WTC11 (cell line): ENCODE data around the gene GALNT18. TPM values are rescaled to one million over a fixed set of nuclear protein-coding genes. Genes with fewer than 3 reads are reported as not detected.

Experiments
- ATAC-seq: fragments of 200-7000 bp; cut with Tn5 transposase; 2 replicates; pipeline ENCODE4 v1.10.0; 2021; ENCODE audit warnings: mild to moderate bottlenecking, moderate library complexity
- CTCF ChIA-PET: fragments of 300-600 bp; sonication (Branson Sonifier 250); formaldehyde crosslinking; loops from one replicate; lab custom pipeline; 2021; ENCODE audit warnings: antibody characterized with exemption; lab: Charles Lee
- POLR2A ChIA-PET: fragments of 350-600 bp; sonication (Branson Sonifier 250); formaldehyde crosslinking; loops from one replicate; lab custom pipeline; 2021; ENCODE audit warnings: antibody characterized with exemption; lab: Charles Lee
- DNase-seq: peaks from one replicate; pipeline ENCODE4 v3.0.0; 2021; ENCODE audit warnings: low spot score
- H3K27ac Mint-ChIP-seq: 2 replicates; pipeline ENCODE4 v1.8.0; 2021; ENCODE audit warnings: mixed read lengths
- H3K27me3 Mint-ChIP-seq: 2 replicates; pipeline ENCODE4 v1.8.0; 2021; ENCODE audit warnings: low read depth, mild to moderate bottlenecking, moderate library complexity, mixed read lengths
- H3K36me3 Mint-ChIP-seq: 2 replicates; pipeline ENCODE4 v1.8.0; 2021; ENCODE audit warnings: mixed read lengths
- H3K4me1 Mint-ChIP-seq: 2 replicates; pipeline ENCODE4 v1.8.0; 2022; ENCODE audit warnings: mixed read lengths
- H3K4me3 Mint-ChIP-seq: 2 replicates; pipeline ENCODE4 v1.8.0; 2021; ENCODE audit warnings: mild to moderate bottlenecking, moderate library complexity, mixed read lengths
- H3K9me3 Mint-ChIP-seq: 2 replicates; pipeline ENCODE4 v1.8.0; 2021; ENCODE audit warnings: mixed read lengths
- ATF3 ChIP-seq: sonication (generic); formaldehyde crosslinking; conservative IDR thresholded peaks from 2 replicates; pipeline ENCODE4 v1.8.1; 2022; ENCODE audit warnings: mild to moderate bottlenecking, missing genetic modification reagents
- CDX4 ChIP-seq: fragments of 250-450 bp; sonication (Bioruptor Pico); IDR thresholded peaks from 2 replicates; pipeline ENCODE4 v1.9.0; 2021; ENCODE audit warnings: moderate library complexity, mild to moderate bottlenecking, inconsistent platforms, borderline replicate concordance
- CREB1 ChIP-seq: sonication (generic); formaldehyde crosslinking; IDR thresholded peaks from 2 replicates; pipeline ENCODE4 v1.8.0; 2023; ENCODE audit warnings: mild to moderate bottlenecking, missing genetic modification reagents
- CTCF ChIP-seq: fragments of 200-600 bp; IDR thresholded peaks from 2 replicates; pipeline ENCODE4 v1.8.0; 2022; ENCODE audit warnings: antibody characterized with exemption
- ELF4 ChIP-seq: sonication (generic); formaldehyde crosslinking; IDR thresholded peaks from 2 replicates; pipeline ENCODE4 v1.8.1; 2022; ENCODE audit warnings: low read depth, mild to moderate bottlenecking, moderate library complexity, missing genetic modification reagents
- EMX1 ChIP-seq: fragments of 250-450 bp; sonication (Bioruptor Pico); IDR thresholded peaks from 2 replicates; pipeline ENCODE4 v1.8.0; 2021; ENCODE audit warnings: mild to moderate bottlenecking
- HMGA2 ChIP-seq: fragments of 250-450 bp; sonication (Bioruptor Pico); IDR thresholded peaks from 2 replicates; pipeline ENCODE4 v1.4.0; 2021; ENCODE audit warnings: mild to moderate bottlenecking, moderate library complexity
- IRF2 ChIP-seq: sonication (generic); formaldehyde crosslinking; IDR thresholded peaks from 2 replicates; pipeline ENCODE4 v1.8.0; 2022; ENCODE audit warnings: low read depth, missing genetic modification reagents, borderline replicate concordance
- NR1H2 ChIP-seq: sonication (generic); formaldehyde crosslinking; IDR thresholded peaks from 2 replicates; pipeline ENCODE4 v1.9.0; 2021; ENCODE audit warnings: mild to moderate bottlenecking, moderate library complexity, missing genetic modification reagents
- SOX15 ChIP-seq: fragments of 250-450 bp; sonication (Bioruptor Pico); IDR thresholded peaks from 2 replicates; pipeline ENCODE4 v1.9.0; 2021; ENCODE audit warnings: mild to moderate bottlenecking
- TP53 ChIP-seq: sonication (generic); formaldehyde crosslinking; IDR thresholded peaks from 2 replicates; pipeline ENCODE4 v1.8.1; 2023; ENCODE audit warnings: mild to moderate bottlenecking, missing genetic modification reagents
- USF1 ChIP-seq: sonication (generic); formaldehyde crosslinking; IDR thresholded peaks from 2 replicates; pipeline ENCODE4 v1.8.0; 2022; ENCODE audit warnings: mild to moderate bottlenecking, missing genetic modification reagents
- ZNF219 ChIP-seq: sonication (generic); formaldehyde crosslinking; IDR thresholded peaks from 2 replicates; pipeline ENCODE4 v1.8.0; 2023; ENCODE audit warnings: missing genetic modification reagents, mild to moderate bottlenecking, borderline replicate concordance
- ZNF263 ChIP-seq: sonication (generic); formaldehyde crosslinking; IDR thresholded peaks from 2 replicates; pipeline ENCODE4 v1.8.1; 2022; ENCODE audit warnings: low read depth, mild to moderate bottlenecking, moderate library complexity, missing genetic modification reagents
- ZNF396 ChIP-seq: fragments of 250-450 bp; sonication (Bioruptor Pico); IDR thresholded peaks from 2 replicates; pipeline ENCODE4 v1.8.0; 2021; ENCODE audit warnings: mild to moderate bottlenecking, moderate library complexity, borderline replicate concordance
- ZNF423 ChIP-seq: fragments of 250-450 bp; sonication (Bioruptor Pico); IDR thresholded peaks from 2 replicates; pipeline ENCODE4 v2.1.2; 2022; ENCODE audit warnings: mild to moderate bottlenecking, moderate library complexity
- total RNA-seq: library from RNA; stranded (reverse); gene quantifications from 3 replicates; pipeline ENCODE4 v1.2.3, GENCODE V29; 2021
- TF ChIP-seq, protein P1 (sequence below): sonication (generic); formaldehyde crosslinking; IDR thresholded peaks from 2 replicates; pipeline ENCODE4 v1.8.1; 2023; ENCODE audit warnings: mild to moderate bottlenecking, missing genetic modification reagents
- TF ChIP-seq, protein P2 (sequence below): sonication (generic); formaldehyde crosslinking; IDR thresholded peaks from 2 replicates; pipeline ENCODE4 v1.8.0; 2022; ENCODE audit warnings: mild to moderate bottlenecking, missing genetic modification reagents
- TF ChIP-seq, protein P3 (sequence below): sonication (generic); formaldehyde crosslinking; IDR thresholded peaks from 2 replicates; pipeline ENCODE4 v1.8.1; 2022; ENCODE audit warnings: mild to moderate bottlenecking, moderate library complexity, missing genetic modification reagents

The GALNT18 gene
- total RNA-seq, 1 experiment from 2014 or later: 5.0 TPM

GRCh38 chr11:11270236-11270775 is 351.5 kb downstream of the GALNT18 start:
- no peak for ATAC-seq
- TF ChIP-seq TP53 (CRISPR knock-in tag) (no peak), NR1H2 (CRISPR knock-in tag) (no peak), SOX15 (no peak), CREB1 (no peak), ZNF219 (CRISPR knock-in tag) (no peak), ZNF396 (CRISPR knock-in tag) (no peak), ATF3 (CRISPR knock-in tag) (no peak), USF1 (CRISPR knock-in tag) (no peak), ELF4 (CRISPR knock-in tag) (no peak)
- TF ChIP-seq, protein P1, sequence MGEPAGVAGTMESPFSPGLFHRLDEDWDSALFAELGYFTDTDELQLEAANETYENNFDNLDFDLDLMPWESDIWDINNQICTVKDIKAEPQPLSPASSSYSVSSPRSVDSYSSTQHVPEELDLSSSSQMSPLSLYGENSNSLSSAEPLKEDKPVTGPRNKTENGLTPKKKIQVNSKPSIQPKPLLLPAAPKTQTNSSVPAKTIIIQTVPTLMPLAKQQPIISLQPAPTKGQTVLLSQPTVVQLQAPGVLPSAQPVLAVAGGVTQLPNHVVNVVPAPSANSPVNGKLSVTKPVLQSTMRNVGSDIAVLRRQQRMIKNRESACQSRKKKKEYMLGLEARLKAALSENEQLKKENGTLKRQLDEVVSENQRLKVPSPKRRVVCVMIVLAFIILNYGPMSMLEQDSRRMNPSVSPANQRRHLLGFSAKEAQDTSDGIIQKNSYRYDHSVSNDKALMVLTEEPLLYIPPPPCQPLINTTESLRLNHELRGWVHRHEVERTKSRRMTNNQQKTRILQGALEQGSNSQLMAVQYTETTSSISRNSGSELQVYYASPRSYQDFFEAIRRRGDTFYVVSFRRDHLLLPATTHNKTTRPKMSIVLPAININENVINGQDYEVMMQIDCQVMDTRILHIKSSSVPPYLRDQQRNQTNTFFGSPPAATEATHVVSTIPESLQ: no peak
- TF ChIP-seq, protein P2, sequence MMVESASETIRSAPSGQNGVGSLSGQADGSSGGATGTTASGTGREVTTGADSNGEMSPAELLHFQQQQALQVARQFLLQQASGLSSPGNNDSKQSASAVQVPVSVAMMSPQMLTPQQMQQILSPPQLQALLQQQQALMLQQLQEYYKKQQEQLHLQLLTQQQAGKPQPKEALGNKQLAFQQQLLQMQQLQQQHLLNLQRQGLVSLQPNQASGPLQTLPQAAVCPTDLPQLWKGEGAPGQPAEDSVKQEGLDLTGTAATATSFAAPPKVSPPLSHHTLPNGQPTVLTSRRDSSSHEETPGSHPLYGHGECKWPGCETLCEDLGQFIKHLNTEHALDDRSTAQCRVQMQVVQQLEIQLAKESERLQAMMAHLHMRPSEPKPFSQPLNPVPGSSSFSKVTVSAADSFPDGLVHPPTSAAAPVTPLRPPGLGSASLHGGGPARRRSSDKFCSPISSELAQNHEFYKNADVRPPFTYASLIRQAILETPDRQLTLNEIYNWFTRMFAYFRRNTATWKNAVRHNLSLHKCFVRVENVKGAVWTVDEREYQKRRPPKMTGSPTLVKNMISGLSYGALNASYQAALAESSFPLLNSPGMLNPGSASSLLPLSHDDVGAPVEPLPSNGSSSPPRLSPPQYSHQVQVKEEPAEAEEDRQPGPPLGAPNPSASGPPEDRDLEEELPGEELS (CRISPR knock-in tag): no peak
- Mint-ChIP-seq H3K27ac (no peak overlapping the region), H3K9me3 (peaks cover 14% of the 10 kb centered on the region), H3K27me3 (no peaks in the 10 kb centered on the region; the same call in 1 of the 2 replicates), H3K4me1 (peaks cover 7% of the 10 kb centered on the region), H3K4me3 (no peak overlapping the region), H3K36me3 (peaks cover 13% of the 10 kb centered on the region)
- POLR2A ChIA-PET: no interaction called here
- DNase-seq: no peak
- CTCF ChIA-PET: interaction anchor here (1.0 kb wide), 1 partner anchor 10 kb away, joined by 3 read pairs; no protein-coding TSS in a partner anchor

DNA sequence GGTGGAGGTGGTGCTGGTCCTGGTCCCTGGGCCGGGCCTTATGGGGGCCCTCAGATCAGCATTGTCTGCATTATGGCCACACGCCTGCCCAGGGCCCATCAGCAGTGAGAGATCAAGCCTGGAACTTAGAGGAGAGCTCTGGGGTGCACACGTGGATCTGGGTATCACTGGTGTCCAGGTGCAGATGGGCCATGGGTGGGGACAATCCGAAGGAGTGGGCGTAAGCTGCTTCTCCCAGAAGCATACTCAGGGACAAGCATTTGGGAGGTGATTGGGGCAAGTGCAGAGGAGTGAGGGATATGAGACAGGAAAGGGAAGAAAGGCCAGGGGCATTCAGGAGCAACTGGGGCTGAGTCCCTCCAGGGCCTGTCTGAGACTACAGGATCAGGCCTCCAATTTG is 353.1 kb downstream of the GALNT18 start:
- CTCF ChIA-PET: interaction anchor here (0.7 to 1.1 kb wide), 2 partner anchors 230 to 342 kb away, joined by 3 read pairs; no protein-coding TSS in a partner anchor
- ATAC-seq: no peak

More for the DNA sequence above, 353.1 kb downstream of the GALNT18 start:
- H3K36me3 Mint-ChIP-seq: 0 out of 2 replicates have a peak, but pooled peaks cover 1% of the 10 kb centered on the region
- POLR2A ChIA-PET: no interaction called here
- no peaks in the 10 kb centered on the region; the same call in 1 of the 2 replicates for H3K27me3 Mint-ChIP-seq
- H3K4me1 Mint-ChIP-seq: peaks cover 9% of the 10 kb centered on the region
- H3K27ac Mint-ChIP-seq: no peak overlapping the region
- no peak overlapping the region for H3K4me3 Mint-ChIP-seq
- no peak for TF ChIP-seq IRF2 (CRISPR knock-in tag)
- no peak for TF ChIP-seq CTCF
- no peak for TF ChIP-seq ZNF423
- no peak for TF ChIP-seq EMX1
- TF ChIP-seq ZNF263 (CRISPR knock-in tag): no peak
- no peak for TF ChIP-seq CDX4 (CRISPR knock-in tag)
- no peak for TF ChIP-seq HMGA2 (CRISPR knock-in tag)
- TF ChIP-seq, protein P3, sequence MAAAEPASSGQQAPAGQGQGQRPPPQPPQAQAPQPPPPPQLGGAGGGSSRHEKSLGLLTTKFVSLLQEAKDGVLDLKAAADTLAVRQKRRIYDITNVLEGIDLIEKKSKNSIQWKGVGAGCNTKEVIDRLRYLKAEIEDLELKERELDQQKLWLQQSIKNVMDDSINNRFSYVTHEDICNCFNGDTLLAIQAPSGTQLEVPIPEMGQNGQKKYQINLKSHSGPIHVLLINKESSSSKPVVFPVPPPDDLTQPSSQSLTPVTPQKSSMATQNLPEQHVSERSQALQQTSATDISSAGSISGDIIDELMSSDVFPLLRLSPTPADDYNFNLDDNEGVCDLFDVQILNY (CRISPR knock-in tag): no peak
- no peak for DNase-seq
- peaks cover 2% of the 10 kb centered on the region for H3K9me3 Mint-ChIP-seq
